NCI-H2081 treated with DMSO at 0.1 percent for 48 hours (cell line): Measurements from ENCODE around the gene ATP6V0E1.
"Not testable (repeated sequence)": the region's sequence is repeated elsewhere in the genome, so short reads cannot be mapped to it uniquely, and the experiment has no call there.

Experiments
- DNase-seq: peaks from one replicate; lab custom pipeline; 2025; lab: John Stamatoyannopoulos, UW

The ATP6V0E1 gene

DNA sequence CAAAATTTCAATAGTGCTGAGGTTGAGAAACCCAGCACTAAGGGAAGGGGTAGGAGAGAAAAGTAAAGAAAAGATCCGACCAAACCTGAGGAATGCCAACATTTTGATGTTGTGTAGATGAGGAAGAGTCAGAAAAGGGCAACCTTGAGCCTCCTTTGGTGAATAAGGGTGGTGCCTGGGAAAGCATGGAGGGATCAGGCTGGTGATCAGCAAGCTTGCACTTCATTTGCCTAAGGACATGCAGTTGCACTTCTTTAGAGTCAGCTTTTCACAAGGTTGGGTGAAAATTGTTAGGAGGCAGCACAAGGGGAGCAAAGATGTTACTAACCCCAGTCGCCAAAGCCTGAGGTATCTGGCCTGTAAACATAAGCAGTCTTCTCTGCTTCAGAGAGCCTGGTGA is 20.4 kb downstream of the ATP6V0E1 start:
- no peak for DNase-seq

- no peak for DNase-seq
Observed at GRCh38 chr5:173004447-173004846, 20.9 kb downstream of the ATP6V0E1 start.

- DNase-seq = no peak
Observed at GRCh38 chr5:173010021-173010420, 26.4 kb downstream of the ATP6V0E1 start.

DNA sequence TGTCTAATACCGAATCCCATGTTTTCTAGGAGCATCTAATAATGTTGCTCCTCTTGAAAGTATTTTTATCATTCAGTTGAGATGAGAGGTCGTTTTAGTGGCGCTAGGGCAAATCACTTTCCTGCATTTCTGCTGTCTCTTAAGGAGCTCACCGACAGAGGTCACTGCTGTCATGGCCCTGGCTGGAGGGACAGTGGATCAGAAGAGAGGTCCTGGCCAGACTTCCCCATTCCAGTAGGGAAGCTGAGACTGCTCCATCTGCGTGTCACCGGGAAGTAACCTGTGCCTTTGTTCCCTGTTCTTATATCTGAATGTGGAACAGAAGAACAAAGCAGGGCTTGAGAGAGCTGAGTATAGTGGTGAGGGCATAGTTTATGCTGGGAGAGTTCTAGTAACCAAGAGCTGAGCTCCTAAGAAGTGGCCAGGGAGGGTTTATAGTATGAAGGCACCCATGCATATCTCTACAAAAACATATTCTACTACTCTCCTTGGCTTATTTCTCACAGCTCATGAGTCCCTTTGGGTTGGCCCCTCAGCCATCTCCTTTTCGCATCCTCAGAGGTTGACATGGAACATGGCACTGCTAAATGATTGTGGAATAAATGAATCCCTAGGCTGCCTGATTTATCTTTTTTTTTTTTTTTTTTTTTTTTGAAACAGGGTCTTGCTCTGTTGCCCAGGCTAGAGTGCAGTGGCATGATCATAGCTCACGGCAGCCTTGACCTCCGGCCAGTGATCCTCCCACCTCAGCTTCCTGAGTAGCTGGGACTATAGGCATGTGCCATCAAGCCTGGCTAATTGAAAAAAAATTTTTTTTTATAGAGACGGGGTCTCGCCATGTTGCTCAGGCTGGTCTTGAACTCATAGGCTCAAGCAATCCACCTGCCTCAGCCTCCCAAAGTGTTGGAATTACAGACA is 27.2 kb downstream of the ATP6V0E1 start:
- DNase-seq = no peak

DNA sequence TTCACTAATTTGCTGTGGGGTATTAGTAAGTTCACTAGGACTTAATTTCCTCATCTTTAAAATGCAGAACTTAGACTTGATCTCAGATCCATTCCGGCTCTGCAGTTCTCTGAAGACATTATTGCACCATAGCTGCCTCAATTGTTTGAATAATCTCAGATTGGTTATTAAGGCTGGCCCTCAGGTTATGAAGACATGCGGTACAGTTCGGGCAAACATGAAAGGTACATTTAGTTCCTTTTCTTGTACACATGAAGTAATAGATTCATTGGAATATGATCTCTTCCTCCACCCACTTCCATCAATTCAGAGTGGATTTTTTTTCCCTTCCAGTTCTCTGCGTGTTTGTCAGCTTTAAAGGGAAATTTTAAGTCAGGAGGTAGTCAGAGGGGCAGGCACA is 28.0 kb downstream of the ATP6V0E1 start:
- DNase-seq = no peak

GRCh38 chr5:173012882-173013281 is 29.3 kb downstream of the ATP6V0E1 start:
- DNase-seq = no peak

DNA sequence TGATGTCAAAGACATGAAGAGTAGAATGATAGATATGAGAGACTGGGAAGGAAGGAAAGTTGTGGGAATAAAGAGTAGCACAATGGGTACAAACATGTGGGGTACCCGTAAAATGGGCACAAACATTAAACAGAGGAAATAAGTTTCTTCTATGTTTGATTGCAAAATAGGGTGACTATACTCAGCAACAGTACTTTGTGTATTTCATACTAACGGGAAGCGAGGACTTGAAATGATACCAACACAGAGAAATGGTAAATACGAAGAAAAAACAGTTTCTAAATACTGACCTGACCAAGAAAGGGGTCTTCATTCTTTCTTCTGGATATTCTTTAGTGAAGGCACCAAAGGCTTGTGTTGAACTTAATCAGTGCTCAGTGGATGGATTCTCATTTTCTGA is 31.1 kb downstream of the ATP6V0E1 start:
- no peak for DNase-seq

- DNase-seq = no peak
Observed at GRCh38 chr5:173015192-173015591, 31.6 kb downstream of the ATP6V0E1 start.

GRCh38 chr5:173015598-173016455 is 32.3 kb downstream of the ATP6V0E1 start:
- DNase-seq = no peak

DNA sequence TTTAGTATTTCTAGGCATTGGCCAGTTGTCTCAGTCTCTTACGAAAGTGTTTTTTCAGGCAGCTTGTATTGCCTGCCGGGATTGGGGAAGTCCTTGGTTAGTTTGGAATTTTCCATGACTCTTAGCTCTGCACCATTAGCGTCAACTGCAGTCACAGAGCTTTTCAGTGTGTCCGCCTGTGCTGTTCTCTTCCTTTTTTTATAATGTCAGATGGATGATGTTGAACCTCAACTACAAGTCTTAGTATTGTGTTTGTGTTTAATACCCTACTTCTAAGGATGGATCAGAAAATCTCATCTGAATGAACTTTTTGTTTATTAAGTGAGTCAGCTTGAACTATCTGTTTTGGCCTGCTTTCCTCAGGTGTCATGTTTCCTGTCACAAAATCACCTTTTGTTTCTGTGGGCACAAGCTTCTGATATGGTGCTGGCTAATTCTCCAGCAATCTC is 33.1 kb downstream of the ATP6V0E1 start:
- DNase-seq = no peak

- DNase-seq = not testable (repeated sequence)
Observed at GRCh38 chr5:173017087-173017486, 33.5 kb downstream of the ATP6V0E1 start.

GRCh38 chr5:173018358-173018757 is 34.8 kb downstream of the ATP6V0E1 start:
- no peak for DNase-seq

GRCh38 chr5:173020154-173020581 is 36.6 kb downstream of the ATP6V0E1 start:
- no peak for DNase-seq

- no peak for DNase-seq
Observed at GRCh38 chr5:173020643-173021042, 37.1 kb downstream of the ATP6V0E1 start.

- no peak for DNase-seq
Observed at GRCh38 chr5:173025651-173026050, 42.1 kb downstream of the ATP6V0E1 start.

DNA sequence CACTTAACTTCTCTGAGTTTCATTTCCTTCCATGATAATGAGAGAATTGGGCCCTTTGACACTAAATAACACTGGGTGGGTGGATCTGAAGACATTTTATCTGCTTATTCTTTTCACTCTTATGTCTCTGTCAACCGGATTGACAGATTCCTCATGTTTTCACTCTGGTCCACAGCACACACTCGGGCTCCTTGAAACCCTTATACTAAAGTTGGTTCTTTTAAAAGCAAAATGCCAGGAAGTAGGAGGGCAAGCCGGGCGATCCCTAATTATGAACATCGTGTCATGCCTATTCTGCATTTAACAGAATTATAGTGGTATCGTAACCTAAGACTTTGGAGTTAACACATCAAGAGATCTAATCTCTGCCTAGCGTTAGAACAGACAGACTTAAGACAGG is 44.3 kb downstream of the ATP6V0E1 start:
- no peak for DNase-seq

DNA sequence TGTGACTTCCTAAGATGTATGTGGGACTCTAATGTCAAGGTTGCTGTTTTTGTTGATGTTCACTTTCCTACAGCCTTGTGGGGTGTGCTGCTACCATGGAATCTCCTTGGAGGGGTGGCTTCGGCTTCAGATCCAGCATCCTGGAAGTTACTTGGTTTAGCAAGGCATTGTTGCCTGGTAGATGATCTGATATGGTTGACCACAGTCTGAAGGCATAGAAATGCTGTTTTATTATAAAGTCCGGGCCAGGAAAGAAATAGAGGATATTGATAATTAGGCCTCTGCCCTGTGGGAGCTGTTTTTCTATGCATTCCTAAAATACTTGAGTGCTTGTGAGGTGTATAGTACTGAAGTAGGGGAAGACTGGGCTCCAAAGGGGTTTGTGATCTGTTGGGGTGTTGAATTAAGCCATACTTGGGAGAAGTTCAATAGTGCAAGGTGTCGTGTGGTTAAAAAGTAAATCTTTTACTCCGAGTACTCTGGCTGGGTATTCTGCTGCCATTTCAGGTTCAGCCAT is 45.3 kb downstream of the ATP6V0E1 start:
- no peak for DNase-seq

GRCh38 chr5:173029499-173029921 is 45.9 kb downstream of the ATP6V0E1 start:
- DNase-seq = no peak

- DNase-seq = not testable (repeated sequence)
Observed at GRCh38 chr5:173032096-173032495, 48.5 kb downstream of the ATP6V0E1 start.

- no peak for DNase-seq
Observed at GRCh38 chr5:173032730-173033129, 49.2 kb downstream of the ATP6V0E1 start.

DNA sequence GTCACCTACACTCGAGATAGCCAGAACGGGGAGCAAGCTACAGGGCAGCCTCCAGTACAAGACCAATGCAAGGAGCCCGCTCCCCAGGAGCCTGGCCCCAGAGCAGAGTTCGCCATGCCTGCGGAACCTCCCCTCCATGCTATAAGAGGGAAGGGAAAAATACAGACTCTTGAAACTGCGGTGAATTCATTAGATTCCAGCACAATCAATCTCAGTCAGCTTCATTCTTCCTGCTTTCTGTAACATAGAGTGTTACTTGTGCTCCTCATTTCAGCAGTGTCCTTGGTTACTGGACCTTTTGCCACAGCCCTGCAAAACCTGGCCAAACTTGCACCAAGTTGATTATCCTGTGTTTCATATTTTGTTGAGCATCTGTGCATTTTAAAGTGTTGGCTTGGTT is 50.4 kb downstream of the ATP6V0E1 start:
- DNase-seq = no peak

DNA sequence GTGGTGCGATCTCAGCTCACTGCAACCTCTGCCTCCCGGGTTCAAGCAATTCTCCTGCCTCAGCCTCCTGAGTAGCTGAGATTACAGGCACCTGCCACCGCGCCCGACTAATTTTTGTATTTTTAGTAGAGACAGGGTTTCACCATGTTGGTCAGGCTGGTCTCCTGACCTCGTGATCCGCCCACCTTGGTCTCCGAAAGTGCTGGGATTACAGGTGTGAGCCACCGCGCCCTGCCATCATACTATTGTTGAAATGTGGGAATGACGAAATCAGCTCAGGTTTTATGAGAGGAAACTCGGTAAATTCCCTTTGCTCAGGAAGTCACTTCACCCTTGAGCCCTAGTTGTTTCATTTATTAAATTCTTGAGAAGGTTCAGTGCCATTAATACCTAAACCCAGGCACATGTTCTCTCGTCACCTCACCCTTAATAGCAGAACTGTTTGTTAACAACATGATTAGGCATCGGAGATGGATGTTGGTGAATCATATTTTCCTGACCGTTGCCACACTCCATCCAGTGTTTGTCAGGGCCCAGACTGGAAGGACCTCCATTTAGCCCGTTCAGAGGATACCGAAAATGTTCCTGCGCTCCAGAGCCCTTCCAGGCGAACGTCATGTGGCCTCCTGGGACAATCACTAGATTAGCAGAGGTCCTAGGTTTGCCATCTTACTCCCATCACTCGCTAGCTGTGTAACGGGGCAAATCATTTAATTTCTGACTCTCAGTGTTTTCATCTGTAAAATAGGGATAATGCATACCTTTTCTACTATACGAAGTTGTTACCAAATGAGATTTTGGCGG is 52.5 kb downstream of the ATP6V0E1 start:
- DNase-seq = no peak
